ENCODE data around the gene POU2AF2.
"Not testable (repeated sequence)": the region's sequence is repeated elsewhere in the genome, so short reads cannot be mapped to it uniquely, and the experiment has no call there.

POU2AF2 gene

GRCh38 chr11:111292408-111292807 lies 46.9 kb downstream of the POU2AF2 start:
- H3K9me3 ChIP-seq (ENCODE audit: control insufficient read depth, insufficient read depth, low read depth, low read length); H3K27ac ChIP-seq (ENCODE audit: extremely low read depth, low read depth, low read length); H3K4me3 ChIP-seq (ENCODE audit: low read depth, low read length); H3K36me3 ChIP-seq (ENCODE audit: control insufficient read depth in 2 of 2, insufficient read depth in 1 of 2, low read length in 2 of 2); H3K4me1 ChIP-seq (ENCODE audit: control insufficient read depth, insufficient read depth, low read length); POLR2A ChIA-PET: not testable (repeated sequence)
- CTCF ChIA-PET = interaction anchor here (1.2 kb wide), 1 partner anchor 153 kb away, joined by 3 read pairs; no protein-coding TSS in a partner anchor
- peak; percentile 87 for TF ChIP-seq SCRT1 (tag by site-specific recombination; IDR thresholded peaks at IDR 0.05; ENCODE audit: borderline replicate concordance)
- peak; percentile 79 for TF ChIP-seq SCRT2 (tag by site-specific recombination; IDR thresholded peaks at IDR 0.05)

GRCh38 chr11:111296196-111296595 lies 50.7 kb downstream of the POU2AF2 start:
- no peak overlapping the region for H3K4me3 ChIP-seq (ENCODE audit: low read depth, low read length)
- no peaks in the 10 kb centered on the region for H3K4me1 ChIP-seq (ENCODE audit: control insufficient read depth, insufficient read depth, low read length)
- POLR2A ChIA-PET = interaction anchor here (0.7 kb wide), 1 partner anchor 929 kb away, joined by 4 read pairs; no protein-coding TSS in a partner anchor
- H3K27ac ChIP-seq (ENCODE audit: extremely low read depth, low read depth, low read length) = no peak overlapping the region
- no peaks in the 10 kb centered on the region for H3K9me3 ChIP-seq (ENCODE audit: control insufficient read depth, insufficient read depth, low read depth, low read length)
- CTCF ChIA-PET = interaction anchor here (0.7 to 4.9 kb wide), 3 partner anchors 14 to 924 kb away, joined by 3 to 19 read pairs (median 5); no protein-coding TSS in a partner anchor
- TF ChIP-seq ZIC2 (tag by site-specific recombination; IDR thresholded peaks at IDR 0.05) (no peak), ZNF548 (tag by site-specific recombination; IDR thresholded peaks at IDR 0.05) (no peak)
- no peaks in the 10 kb centered on the region for H3K36me3 ChIP-seq (ENCODE audit: control insufficient read depth in 2 of 2, insufficient read depth in 1 of 2, low read length in 2 of 2)

- Histone ChIP-seq H3K4me3 (ENCODE audit: low read depth, low read length) (no peak overlapping the region), H3K36me3 (ENCODE audit: control insufficient read depth in 2 of 2, insufficient read depth in 1 of 2, low read length in 2 of 2) (no peaks in the 10 kb centered on the region), H3K4me1 (ENCODE audit: control insufficient read depth, insufficient read depth, low read length) (no peaks in the 10 kb centered on the region), H3K27ac (ENCODE audit: extremely low read depth, low read depth, low read length) (no peak overlapping the region), H3K9me3 (ENCODE audit: control insufficient read depth, insufficient read depth, low read depth, low read length) (no peaks in the 10 kb centered on the region)
- POLR2A ChIA-PET = no interaction called here
- TF ChIP-seq ZBTB48 (tag by site-specific recombination; IDR thresholded peaks at IDR 0.05) = no peak
- TF ChIP-seq OVOL3 (tag by site-specific recombination; IDR thresholded peaks at IDR 0.05) = no peak
- no peak for TF ChIP-seq ZNF335 (tag by site-specific recombination; conservative IDR thresholded peaks at IDR 0.05)
- TF ChIP-seq PRDM1 (tag by site-specific recombination; IDR thresholded peaks at IDR 0.05) = no peak
- no peak for TF ChIP-seq MYNN (tag by site-specific recombination; IDR thresholded peaks at IDR 0.05; ENCODE audit: borderline replicate concordance)
- no peak for TF ChIP-seq ZNF174 (tag by site-specific recombination; IDR thresholded peaks at IDR 0.05)
- TF ChIP-seq KLF9 (tag by site-specific recombination; IDR thresholded peaks at IDR 0.05; ENCODE audit: low read depth) = no peak
- no peak for TF ChIP-seq ZNF133 (tag by site-specific recombination; IDR thresholded peaks at IDR 0.05)
- no peak for TF ChIP-seq ZNF664 (tag by site-specific recombination; IDR thresholded peaks at IDR 0.05)
- TF ChIP-seq GLI4 (tag by site-specific recombination; IDR thresholded peaks at IDR 0.05) = no peak
- TF ChIP-seq CTCF (tag by site-specific recombination; IDR thresholded peaks at IDR 0.05) = no peak
- TF ChIP-seq ZNF214 (tag by site-specific recombination; IDR thresholded peaks at IDR 0.05; ENCODE audit: borderline replicate concordance) = no peak
- TF ChIP-seq ZNF311 (tag by site-specific recombination; IDR thresholded peaks at IDR 0.05; ENCODE audit: borderline replicate concordance) = no peak
- CTCF ChIA-PET = interaction anchor here (4.9 kb wide), 1 partner anchor 15 kb away, joined by 19 read pairs; no protein-coding TSS in a partner anchor
Observed at GRCh38 chr11:111297696-111298095, 52.2 kb downstream of the POU2AF2 start.

GRCh38 chr11:111298413-111299100 lies 53.0 kb downstream of the POU2AF2 start, which contains the start of gene POU2AF3:
POU2AF3 (plus strand) TSS chr11:111298546; CDS start chr11:111298582, 36 bp downstream.
- H3K36me3 ChIP-seq (ENCODE audit: control insufficient read depth in 2 of 2, insufficient read depth in 1 of 2, low read length in 2 of 2) = no peaks in the 10 kb centered on the region
- ChIA-PET CTCF (interaction anchor here (0.7 to 4.9 kb wide), 3 partner anchors 16 to 1140 kb away, joined by 3 to 19 read pairs (median 7); no protein-coding TSS in a partner anchor), POLR2A (interaction anchor here (0.5 kb wide), 1 partner anchor 256 kb away, joined by 4 read pairs; no protein-coding TSS in a partner anchor)
- H3K9me3 ChIP-seq (ENCODE audit: control insufficient read depth, insufficient read depth, low read depth, low read length) = no peaks in the 10 kb centered on the region
- H3K27ac ChIP-seq (ENCODE audit: extremely low read depth, low read depth, low read length) = peak within 1 kb of the TSS; percentile 68; the same call in 1 of the 2 replicates
- H3K4me3 ChIP-seq (ENCODE audit: low read depth, low read length) = peak within 1 kb of the TSS; percentile 52
- no peaks in the 10 kb centered on the region for H3K4me1 ChIP-seq (ENCODE audit: control insufficient read depth, insufficient read depth, low read length)
- TF ChIP-seq ZBTB44 (tag by site-specific recombination; IDR thresholded peaks at IDR 0.05) (no peak), ZNF114 (tag by site-specific recombination; IDR thresholded peaks at IDR 0.05) (no peak), ZNF629 (tag by site-specific recombination; IDR thresholded peaks at IDR 0.05) (no peak), SCRT2 (tag by site-specific recombination; IDR thresholded peaks at IDR 0.05) (no peak), ZNF837 (tag by site-specific recombination; IDR thresholded peaks at IDR 0.05) (no peak), KLF10 (tag by site-specific recombination; IDR thresholded peaks at IDR 0.05) (no peak), ZNF335 (tag by site-specific recombination; conservative IDR thresholded peaks at IDR 0.05) (no peak)

Measured in HEK293 (cell line).